Skeletal muscle tissue (tissue), 4 donors: ENCODE data around the gene CCSAP. TPM values are rescaled to one million over a fixed set of nuclear protein-coding genes. Genes with fewer than 3 reads are reported as not detected.
"Not testable (repeated sequence)": the region's sequence is repeated elsewhere in the genome, so short reads cannot be mapped to it uniquely, and the experiment has no call there.

Experiments
- H3K27ac ChIP-seq: one replicate; pipeline ENCODE4 v1.7.0; 2013; ENCODE audit warnings: mild to moderate bottlenecking, low read depth, low read length, inconsistent platforms
- H3K27me3 ChIP-seq, 3 donors: one replicate each; pipeline ENCODE4 v1.7.0; 2013; ENCODE audit warnings: low read length in 3 of 3; ENCODE audit not compliant: control insufficient read depth in 3 of 3, insufficient read depth in 3 of 3
- H3K36me3 ChIP-seq, 3 donors: one replicate each; pipeline ENCODE4 v1.7.0; 2013; ENCODE audit warnings: low read length in 3 of 3; ENCODE audit not compliant: control insufficient read depth in 3 of 3, insufficient read depth in 3 of 3
- H3K4me1 ChIP-seq, 3 donors: one replicate each; pipeline ENCODE4 v1.7.0; 2013; ENCODE audit warnings: low read length in 3 of 3, mild to moderate bottlenecking in 3 of 3; ENCODE audit not compliant: control insufficient read depth in 3 of 3, insufficient read depth in 3 of 3
- H3K4me3 ChIP-seq, 3 donors: one replicate each; pipeline ENCODE4 v1.7.0; 2013; ENCODE audit warnings: low read length in 3 of 3
- H3K9ac ChIP-seq, 3 donors: one replicate each; pipeline ENCODE4 v1.7.0; 2013; ENCODE audit warnings: low read length in 3 of 3, mild to moderate bottlenecking in 3 of 3, moderate library complexity in 2 of 3, low read depth in 1 of 3
- H3K9me3 ChIP-seq, 3 donors: one replicate each; pipeline ENCODE4 v1.7.0; 2013; ENCODE audit warnings: low read length in 3 of 3; ENCODE audit not compliant: control insufficient read depth in 3 of 3
- total RNA-seq: library from RNA; depleted of rRNA; stranded (reverse); fragments of >200 nt; gene quantifications from one replicate; pipeline ENCODE4 v1.2.3, GENCODE V29; 2014
- donor health status: Osteomylitis.

CCSAP gene
- total RNA-seq, 1 donor from 2014 or later, result 5.2 TPM

- Histone ChIP-seq H3K36me3 (no peaks in the 10 kb centered on the region), H3K9ac (no peak overlapping the region), H3K9me3 (no peaks in the 10 kb centered on the region), H3K27me3 (peaks cover 0 to 4% (median 3%) of the 10 kb centered on the region in 3 donors), H3K27ac (no peak overlapping the region), H3K4me3 (no peak overlapping the region), H3K4me1 (peaks cover 7 to 13% (median 12%) of the 10 kb centered on the region in 3 donors)
These were observed 37.0 kb upstream of the CCSAP start for GRCh38 chr1:229379846-229380245.

GRCh38 chr1:229378586-229379367, 35.9 kb upstream of the CCSAP start:
- peaks cover 0 to 4% (median 3%) of the 10 kb centered on the region in 3 donors for H3K27me3 ChIP-seq

GRCh38 chr1:229378035-229378434, 35.2 kb upstream of the CCSAP start:
- H3K36me3 ChIP-seq, H3K27ac ChIP-seq, H3K27me3 ChIP-seq, H3K9ac ChIP-seq, H3K4me3 ChIP-seq, H3K9me3 ChIP-seq: not testable (repeated sequence)
- peaks cover 7 to 13% (median 12%) of the 10 kb centered on the region in 3 donors for H3K4me1 ChIP-seq

More at GRCh38 chr1:229378586-229379367, 35.9 kb upstream of the CCSAP start:
- Histone ChIP-seq H3K9me3 (no peaks in the 10 kb centered on the region), H3K9ac (no peak overlapping the region), H3K36me3 (no peaks in the 10 kb centered on the region), H3K4me1 (peaks cover 7 to 13% (median 12%) of the 10 kb centered on the region in 3 donors), H3K27ac (no peak overlapping the region), H3K4me3 (no peak overlapping the region)

- H3K27me3 ChIP-seq, result peaks cover 0 to 4% (median 3%) of the 10 kb centered on the region in 3 donors
- H3K4me3 ChIP-seq, result no peak overlapping the region
- peaks cover 7 to 13% (median 12%) of the 10 kb centered on the region in 3 donors for H3K4me1 ChIP-seq
- no peaks in the 10 kb centered on the region for H3K9me3 ChIP-seq
- no peaks in the 10 kb centered on the region for H3K36me3 ChIP-seq
- no peak overlapping the region for H3K9ac ChIP-seq
- no peak overlapping the region for H3K27ac ChIP-seq
These were observed 34.6 kb upstream of the CCSAP start for GRCh38 chr1:229377429-229377828.

- no peak overlapping the region for H3K27ac ChIP-seq
- no peak overlapping the region for H3K9ac ChIP-seq
- H3K4me3 ChIP-seq, result no peak overlapping the region
- H3K4me1 ChIP-seq, result peaks cover 4 to 6% (median 5%) of the 10 kb centered on the region in 3 donors
- H3K9me3 ChIP-seq, result no peaks in the 10 kb centered on the region
- peaks cover 0 to 4% (median 3%) of the 10 kb centered on the region in 3 donors for H3K27me3 ChIP-seq
- H3K36me3 ChIP-seq, result no peaks in the 10 kb centered on the region
These were observed 33.7 kb upstream of the CCSAP start for GRCh38 chr1:229376521-229376920.

GRCh38 chr1:229374485-229374884, 31.6 kb upstream of the CCSAP start:
- Histone ChIP-seq H3K36me3 (no peaks in the 10 kb centered on the region), H3K4me1 (peaks cover 6 to 9% (median 9%) of the 10 kb centered on the region in 3 donors), H3K9me3 (no peaks in the 10 kb centered on the region), H3K9ac (no peak overlapping the region), H3K27me3 (peaks cover 0 to 3% (median 0%) of the 10 kb centered on the region in 3 donors), H3K4me3 (no peak overlapping the region), H3K27ac (no peak overlapping the region)

GRCh38 chr1:229373395-229373794, 30.5 kb upstream of the CCSAP start:
- H3K27me3 ChIP-seq, result peaks cover 0 to 3% (median 0%) of the 10 kb centered on the region in 3 donors
- H3K27ac ChIP-seq, result no peak overlapping the region
- no peak overlapping the region for H3K4me3 ChIP-seq
- no peaks in the 10 kb centered on the region for H3K36me3 ChIP-seq
- no peak overlapping the region for H3K9ac ChIP-seq
- peaks cover 11 to 12% (median 11%) of the 10 kb centered on the region in 3 donors for H3K4me1 ChIP-seq
- H3K9me3 ChIP-seq, result no peaks in the 10 kb centered on the region

- peaks cover 15 to 18% (median 16%) of the 10 kb centered on the region in 3 donors for H3K4me1 ChIP-seq
These were observed 29.4 kb upstream of the CCSAP start for GRCh38 chr1:229372251-229372650.

GRCh38 chr1:229371624-229372023, 28.8 kb upstream of the CCSAP start:
- H3K4me3 ChIP-seq, result no peak overlapping the region
- H3K27me3 ChIP-seq, result peaks cover 0 to 3% (median 0%) of the 10 kb centered on the region in 3 donors
- H3K27ac ChIP-seq, result no peak overlapping the region
- H3K4me1 ChIP-seq, result peaks cover 15 to 18% (median 16%) of the 10 kb centered on the region in 3 donors
- H3K36me3 ChIP-seq, result no peaks in the 10 kb centered on the region
- H3K9ac ChIP-seq, result no peak overlapping the region
- H3K9me3 ChIP-seq, result no peaks in the 10 kb centered on the region

More at GRCh38 chr1:229372251-229372650, 29.4 kb upstream of the CCSAP start:
- Histone ChIP-seq H3K27me3 (peaks cover 0 to 3% (median 0%) of the 10 kb centered on the region in 3 donors), H3K27ac (no peak overlapping the region), H3K9ac (no peak overlapping the region), H3K36me3 (no peaks in the 10 kb centered on the region), H3K9me3 (no peaks in the 10 kb centered on the region), H3K4me3 (no peak overlapping the region)

GRCh38 chr1:229370601-229371021, 27.8 kb upstream of the CCSAP start:
- Histone ChIP-seq H3K27me3 (peaks cover 0 to 2% (median 0%) of the 10 kb centered on the region in 3 donors), H3K9me3 (no peaks in the 10 kb centered on the region), H3K9ac (peak overlapping the region in 2 of 3 donors; percentile 63 to 66), H3K4me1 (peaks cover 15 to 18% (median 16%) of the 10 kb centered on the region in 3 donors), H3K27ac (no peak overlapping the region), H3K4me3 (peak overlapping the region in 2 of 3 donors; percentile 49 to 56), H3K36me3 (no peaks in the 10 kb centered on the region)
